Fibroblast of lung (primary cell): ENCODE measurements around the gene ACTL9. TPM values are rescaled to one million over a fixed set of nuclear protein-coding genes. Genes with fewer than 3 reads are reported as not detected.

Experiments used
- DNase-seq, 2 donors: peaks; one replicate each; pipeline versions ENCODE4 v3.0.0 to v3.0.0-alpha.2; 2010; ENCODE audit warnings: low read depth in 2 of 2
- H2AFZ ChIP-seq: 2 replicates; pipeline ENCODE4 v1.5.1; 2012; ENCODE audit warnings: low read length, control low read depth, inconsistent platforms
- H3K27ac ChIP-seq: 2 replicates; pipeline ENCODE4 v1.5.1; 2011; ENCODE audit warnings: low read length, control low read depth; ENCODE audit not compliant: insufficient read depth
- H3K27me3 ChIP-seq: 2 replicates; pipeline ENCODE4 v1.5.1; 2011; ENCODE audit warnings: mild to moderate bottlenecking, low read length; ENCODE audit not compliant: control insufficient read depth, insufficient read depth
- H3K36me3 ChIP-seq: 2 replicates; pipeline ENCODE4 v1.5.1; 2011; ENCODE audit warnings: low read length; ENCODE audit not compliant: control insufficient read depth, insufficient read depth
- H3K4me1 ChIP-seq: 2 replicates; pipeline ENCODE4 v1.5.1; 2011; ENCODE audit warnings: low read length; ENCODE audit not compliant: control insufficient read depth, insufficient read depth; ENCODE audit errors: extremely low read depth
- H3K4me2 ChIP-seq: 2 replicates; pipeline ENCODE4 v1.5.1; 2011; ENCODE audit warnings: low read length, control low read depth; ENCODE audit not compliant: insufficient read depth; ENCODE audit errors: extremely low read depth
- H3K4me3 ChIP-seq, 4 experiments: fragments of 200-600 bp in 1 of 4; sonication (generic) in 1 of 4; replicated peaks in 1 of 4; 2 replicates each; pipeline ENCODE4 v1.5.1; 2011 to 2016; ENCODE audit warnings: low read length in 4 of 4, low read depth in 3 of 4, mild to moderate bottlenecking in 3 of 4, control low read depth in 2 of 4, inconsistent platforms in 1 of 4, mixed read lengths in 1 of 4; ENCODE audit not compliant: insufficient read depth in 1 of 4; ENCODE audit errors: control extremely low read depth in 1 of 4
- H3K79me2 ChIP-seq: 2 replicates; pipeline ENCODE4 v1.5.1; 2012; ENCODE audit warnings: mild to moderate bottlenecking, low read length, inconsistent platforms; ENCODE audit not compliant: control insufficient read depth, insufficient read depth
- H3K9ac ChIP-seq: 2 replicates; pipeline ENCODE4 v1.5.1; 2011; ENCODE audit warnings: mild to moderate bottlenecking, low read length, control low read depth; ENCODE audit not compliant: insufficient read depth
- H3K9me3 ChIP-seq: 2 replicates; pipeline ENCODE4 v1.5.1; 2012; ENCODE audit warnings: low read depth, low read length; ENCODE audit not compliant: control insufficient read depth, insufficient read depth
- H4K20me1 ChIP-seq: 2 replicates; pipeline ENCODE4 v1.5.1; 2011; ENCODE audit warnings: low read length; ENCODE audit not compliant: control insufficient read depth, insufficient read depth; ENCODE audit errors: extremely low read depth
- CTCF ChIP-seq, 2 donors: IDR thresholded peaks in 1 of 2; conservative IDR thresholded peaks in 1 of 2; 1 replicate in 1 of 2; 2 replicates in 1 of 2; pipeline ENCODE4 v1.5.1; 2011 to 2012; ENCODE audit warnings: low read length in 2 of 2, control low read depth in 1 of 2, inconsistent platforms in 1 of 2, low read depth in 1 of 2, mild to moderate bottlenecking in 1 of 2
- EZH2 ChIP-seq: IDR thresholded peaks from 2 replicates; pipeline ENCODE4 v1.5.1; 2012; ENCODE audit warnings: low read length, control low read depth, mild to moderate bottlenecking; ENCODE audit errors: missing control alignments
- polyA plus RNA-seq, 2 donors: library from polyadenylated mRNA; depleted of rRNA in 1 of 2; stranded (reverse) in 1 of 2; unstranded in 1 of 2; fragments of >200 nt; gene quantifications; 2 replicates each; pipeline ENCODE4 v1.2.1, GENCODE V29; 2011 to 2012; ENCODE audit warnings: missing spikeins in 1 of 2
- total RNA-seq: library from RNA; depleted of rRNA; stranded (reverse); fragments of >200 nt; gene quantifications from 2 replicates; pipeline ENCODE4 v1.2.1, GENCODE V29; 2014

ACTL9 gene
- total and polyA plus RNA-seq, 2 donors (not counting 1 experiment from before 2014, with no cell fraction given): not detected

GRCh38 chr19:8654591-8655339 is 43.8 kb downstream of the ACTL9 start:
- TF ChIP-seq CTCF (conservative IDR thresholded peaks at IDR 0.05 in 1 of 2, IDR thresholded peaks at IDR 0.05 in 1 of 2; ENCODE audit: low read depth in 1 of 2, low read length in 2 of 2) (peak; percentile 93), EZH2 (no peak)
- no peaks in the 10 kb centered on the region for H3K27me3 ChIP-seq
- H3K9ac ChIP-seq: no peak overlapping the region
- no peaks in the 10 kb centered on the region for H3K79me2 ChIP-seq
- H4K20me1 ChIP-seq: no peaks in the 10 kb centered on the region
- H3K4me3 ChIP-seq: peak overlapping the region in 1 of 4 experiments; percentile 27
- H3K4me1 ChIP-seq: no peaks in the 10 kb centered on the region
- peak overlapping the region; percentile 35 for H3K4me2 ChIP-seq
- H3K9me3 ChIP-seq: no peaks in the 10 kb centered on the region
- DNase-seq: peak; percentile 16 to 37
- H3K36me3 ChIP-seq: no peaks in the 10 kb centered on the region
- H3K27ac ChIP-seq: no peak overlapping the region
- H2AFZ ChIP-seq: peak overlapping the region; percentile 60

GRCh38 chr19:8648240-8648639 is 50.4 kb downstream of the ACTL9 start:
- H3K4me2 ChIP-seq: no peak overlapping the region
- no peaks in the 10 kb centered on the region for H3K36me3 ChIP-seq
- no peak for TF ChIP-seq CTCF (conservative IDR thresholded peaks at IDR 0.05 in 1 of 2, IDR thresholded peaks at IDR 0.05 in 1 of 2; ENCODE audit: low read depth in 1 of 2, low read length in 2 of 2)
- TF ChIP-seq EZH2: no peak
- H3K9me3 ChIP-seq: no peaks in the 10 kb centered on the region
- no peak overlapping the region for H3K4me3 ChIP-seq
- no peak overlapping the region for H2AFZ ChIP-seq
- no peak for DNase-seq
- H3K4me1 ChIP-seq: no peaks in the 10 kb centered on the region
- no peaks in the 10 kb centered on the region for H3K79me2 ChIP-seq
- H3K27me3 ChIP-seq: no peaks in the 10 kb centered on the region
- no peak overlapping the region for H3K27ac ChIP-seq
- no peak overlapping the region for H3K9ac ChIP-seq
- H4K20me1 ChIP-seq: no peaks in the 10 kb centered on the region

Other genes starting within 250 kb of the ACTL9 start
- gene PRAM1, start 196.2 kb downstream of the ACTL9 start, total RNA-seq: not detected in 2 replicates
- not detected in 2 replicates for gene PRAM1, start 196.2 kb downstream of the ACTL9 start, polyA plus RNA-seq
- gene ZNF414, start 184.6 kb downstream of the ACTL9 start, total RNA-seq: 2.8 and 4.0 TPM in 2 replicates
- gene ZNF414, start 184.6 kb downstream of the ACTL9 start, polyA plus RNA-seq: 2.9 and 3.4 TPM in 2 replicates
- under 0.01 and 0.17 TPM in 2 replicates for gene MYO1F, start 121.4 kb downstream of the ACTL9 start, total RNA-seq
- 0.03 and 0.08 TPM in 2 replicates for gene MYO1F, start 121.4 kb downstream of the ACTL9 start, polyA plus RNA-seq
- gene ADAMTS10, start 88.1 kb downstream of the ACTL9 start, total RNA-seq: 11.2 and 13.1 TPM in 2 replicates
- gene ADAMTS10, start 88.1 kb downstream of the ACTL9 start, polyA plus RNA-seq: 0.81 and 2.0 TPM in 2 replicates
- not detected in 2 replicates for gene NFILZ, start 68.2 kb downstream of the ACTL9 start, total RNA-seq
- gene NFILZ, start 68.2 kb downstream of the ACTL9 start, polyA plus RNA-seq: not detected in 2 replicates
- gene OR2Z1, start 22.8 kb upstream of the ACTL9 start, total RNA-seq: not detected in 2 replicates
- gene OR2Z1, start 22.8 kb upstream of the ACTL9 start, polyA plus RNA-seq: not detected in 2 replicates
- gene ZNF558, start 133.5 kb upstream of the ACTL9 start, total RNA-seq: 38.6 and 48.0 TPM in 2 replicates
- 12.6 and 17.2 TPM in 2 replicates for gene ZNF558, start 133.5 kb upstream of the ACTL9 start, polyA plus RNA-seq
- not detected in 2 replicates for gene MBD3L1, start 133.6 kb upstream of the ACTL9 start, total RNA-seq
- not detected in 2 replicates for gene MBD3L1, start 133.6 kb upstream of the ACTL9 start, polyA plus RNA-seq